DLD1 (cell line): Measurements from ENCODE around the gene PRKD1.

ENCODE experiments used
- in situ Hi-C: cut with HindIII; loops from 2 replicates; pipeline ENCODE4 v1.10.0; 2017; ENCODE audit warnings: low sequenced_read_pairs

Gene PRKD1

DNA sequence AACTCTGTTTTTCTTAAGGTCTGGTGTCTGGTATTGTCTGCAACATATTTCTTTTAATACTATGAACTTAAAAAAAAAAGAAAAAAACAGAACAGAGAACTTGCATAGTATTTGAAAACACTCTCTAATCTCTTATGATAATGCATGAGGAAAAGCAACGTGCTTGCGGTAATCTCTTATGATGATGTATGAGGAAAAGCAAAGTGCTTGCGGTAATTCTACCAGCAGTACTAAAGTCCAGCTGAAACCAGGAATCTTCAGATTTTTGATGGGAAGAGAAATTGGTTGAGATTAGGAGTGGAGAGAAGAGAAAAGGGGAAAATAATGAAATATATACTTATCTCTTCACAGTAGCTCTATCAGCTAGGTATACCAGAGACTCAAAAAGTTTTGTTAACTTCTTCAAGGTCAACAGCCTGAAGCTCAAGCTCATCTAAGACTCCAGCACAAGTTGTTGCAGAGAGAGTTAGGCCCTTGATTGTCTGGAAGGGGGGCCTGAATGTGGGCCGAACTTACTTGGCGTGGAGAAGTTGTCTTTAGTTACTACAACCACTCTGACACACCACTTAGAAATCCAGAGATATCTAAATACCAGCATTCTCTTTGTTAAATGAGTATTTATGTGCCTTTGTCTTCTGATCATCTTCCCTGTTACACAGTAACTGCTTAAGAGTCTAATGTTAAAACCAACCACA, 240.4 kb downstream of the PRKD1 start:
- in situ Hi-C loops, result no loop called here

DNA sequence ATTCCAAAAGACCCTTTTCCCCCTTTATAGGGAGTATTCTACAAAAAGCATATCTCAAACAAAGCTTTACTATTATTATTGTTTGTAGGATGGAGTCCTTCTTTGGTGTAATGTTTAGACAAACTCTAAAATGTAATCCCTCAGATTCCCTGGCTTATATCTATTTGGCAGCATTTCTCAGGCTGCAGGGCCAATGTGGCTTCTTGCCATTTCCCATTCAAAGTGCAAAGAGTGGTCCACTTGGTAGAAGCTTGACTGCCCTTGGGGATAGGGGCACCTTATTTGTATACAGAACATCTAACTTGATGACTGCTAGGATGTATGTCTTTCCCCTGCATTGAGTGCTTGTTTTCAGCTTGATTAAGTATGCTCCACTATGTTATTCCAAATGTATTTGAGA, 242.7 kb downstream of the PRKD1 start:
- in situ Hi-C loops, result no loop called here

DNA sequence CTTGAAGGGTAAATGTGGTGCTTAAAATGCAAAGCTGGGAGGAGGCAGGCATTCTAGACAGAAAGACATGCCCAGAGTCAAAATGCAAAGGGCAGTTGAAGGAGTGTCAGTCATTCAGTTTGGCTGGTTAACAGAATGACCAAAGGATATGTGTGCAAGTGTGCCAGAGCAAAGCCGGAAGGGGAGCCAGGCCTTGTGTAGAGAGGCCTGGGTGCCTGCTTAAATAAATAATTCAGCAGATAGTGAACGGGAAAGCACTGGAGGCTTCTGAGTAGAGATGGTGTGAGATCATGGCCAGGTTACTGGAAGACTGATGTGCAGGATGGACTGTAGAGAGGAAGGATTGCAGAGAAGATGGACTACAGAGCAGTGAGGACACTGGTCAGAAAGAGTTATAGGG, 244.9 kb downstream of the PRKD1 start:
- in situ Hi-C loops, result no loop called here

DNA sequence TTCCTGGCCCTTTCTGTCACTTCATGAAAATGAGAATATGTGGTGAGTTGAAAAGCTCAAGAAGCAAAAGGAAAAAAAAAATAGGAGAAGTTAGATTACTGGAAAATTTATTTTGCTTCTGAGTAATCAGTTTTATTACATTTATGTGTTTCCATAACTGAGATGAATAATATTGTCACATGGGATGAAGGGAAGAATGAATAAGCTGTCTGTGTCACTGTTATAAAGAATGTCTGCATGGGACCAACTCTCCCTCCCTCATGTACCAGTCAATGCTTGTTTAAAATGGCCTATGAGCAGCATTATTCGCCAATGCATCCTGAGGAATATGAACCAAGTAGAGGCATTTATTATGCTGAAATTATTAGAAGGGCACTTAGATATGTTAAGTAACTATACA, 246.3 kb downstream of the PRKD1 start:
- in situ Hi-C loops, result no loop called here

DNA sequence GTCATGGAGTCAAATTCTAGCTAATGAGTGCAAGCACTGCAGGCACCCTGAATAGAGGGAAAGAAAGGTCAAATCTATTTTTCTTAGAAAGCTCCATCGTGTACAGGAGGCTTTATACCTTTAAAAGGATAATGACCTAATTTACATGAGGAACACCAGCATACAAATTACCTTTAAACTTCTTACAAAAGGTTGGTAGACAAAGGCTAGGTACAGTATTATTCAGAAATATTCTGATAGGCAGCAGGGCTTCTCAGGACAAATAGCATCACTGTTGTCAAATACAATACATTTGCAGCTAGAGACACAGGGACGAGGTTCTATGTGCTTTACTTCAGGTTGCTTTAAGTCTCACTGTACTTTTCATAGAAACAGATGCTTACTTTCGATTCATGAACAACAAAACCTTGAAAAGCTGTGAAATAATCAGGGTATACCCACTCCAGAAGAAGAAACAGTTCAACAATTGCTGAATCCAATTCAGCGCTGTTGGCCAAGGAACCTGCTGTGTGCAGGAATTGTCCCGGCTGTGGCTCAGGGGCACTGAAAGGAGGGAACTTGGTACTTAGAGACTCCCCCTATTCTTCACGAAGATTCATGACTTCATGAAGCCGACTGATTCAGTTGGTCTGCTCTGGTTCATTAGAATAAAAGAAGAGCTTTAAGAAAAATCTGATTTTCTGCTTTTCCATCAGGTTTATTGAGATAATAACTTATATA, 252.9 kb downstream of the PRKD1 start:
- in situ Hi-C loops, result no loop called here

DNA sequence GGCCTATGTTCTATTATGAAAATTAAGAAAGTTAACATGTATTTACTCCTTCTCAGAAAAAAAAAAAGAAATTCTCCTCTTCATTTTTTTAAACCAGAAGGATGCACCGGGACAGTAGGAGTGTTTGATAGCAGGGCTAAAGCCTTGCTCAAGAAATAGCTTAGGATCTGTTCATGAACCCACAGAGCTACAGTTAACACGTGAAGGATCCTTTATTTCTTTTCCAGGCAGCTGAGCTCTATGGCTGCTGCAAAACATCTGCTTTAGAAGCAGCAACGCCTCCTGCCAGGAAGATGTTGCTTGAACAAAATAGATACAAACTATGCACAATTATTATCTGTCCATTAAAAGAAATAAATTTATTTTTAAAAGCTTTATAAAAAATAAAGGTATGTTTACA, 254.8 kb downstream of the PRKD1 start:
- in situ Hi-C loops, result no loop called here

DNA sequence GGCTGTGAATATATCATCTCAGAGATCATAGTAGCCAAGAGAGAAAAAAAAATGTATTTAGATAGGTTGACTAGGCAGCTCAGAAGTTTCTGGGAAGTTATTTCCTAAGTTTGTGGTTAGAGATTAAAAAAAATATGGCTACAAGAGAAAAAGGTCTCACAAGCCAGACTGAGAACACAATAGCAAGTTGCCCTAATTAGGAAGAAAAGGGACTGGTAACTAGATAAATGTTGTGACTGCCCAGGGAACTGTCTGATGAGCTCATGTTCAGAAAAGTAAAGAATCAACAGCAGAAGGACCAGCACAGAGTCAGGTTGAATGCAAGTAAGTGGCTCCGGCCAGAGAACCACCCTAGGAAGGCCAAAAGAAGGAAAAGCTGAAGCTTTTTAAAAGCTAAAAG, 256.6 kb downstream of the PRKD1 start:
- in situ Hi-C loops, result no loop called here

DNA sequence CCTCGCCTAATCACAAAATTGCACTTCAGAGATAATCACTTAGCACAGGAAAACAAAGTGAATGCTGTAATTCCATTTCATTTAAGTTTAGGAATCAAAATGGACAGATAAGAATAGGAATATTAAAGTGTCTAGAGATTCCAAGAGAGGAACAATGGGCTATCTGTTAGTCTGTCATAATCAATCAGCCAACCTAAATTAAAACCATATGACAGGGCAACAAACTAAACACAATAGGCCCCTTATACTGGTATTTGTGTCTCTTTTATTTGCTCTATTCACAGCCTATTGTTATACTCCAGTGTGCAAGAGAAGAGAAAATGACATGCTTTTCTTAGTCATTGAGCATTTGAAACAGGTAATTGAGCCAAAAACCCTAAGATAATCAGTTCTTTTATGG, 259.4 kb downstream of the PRKD1 start:
- in situ Hi-C loops, result no loop called here

DNA sequence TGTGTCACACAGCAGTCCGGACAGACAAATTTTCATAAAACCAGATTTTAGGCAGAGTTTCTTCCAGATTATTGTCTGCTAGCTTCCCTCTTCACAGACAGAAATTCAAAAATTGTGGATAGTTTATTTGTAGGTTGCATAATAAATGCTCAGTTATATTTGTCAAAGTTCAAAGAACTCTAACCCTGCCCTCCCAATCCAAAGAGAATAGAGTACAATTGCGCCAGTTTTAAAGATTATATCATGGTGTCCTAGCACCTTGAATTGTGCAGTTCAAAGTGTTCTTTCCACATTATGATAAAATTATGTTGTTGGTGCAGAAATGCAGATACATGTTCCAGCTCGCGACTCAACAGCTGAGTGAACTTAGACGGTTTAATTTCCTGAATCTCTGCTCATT, 263.1 kb downstream of the PRKD1 start:
- in situ Hi-C loops, result no loop called here

DNA sequence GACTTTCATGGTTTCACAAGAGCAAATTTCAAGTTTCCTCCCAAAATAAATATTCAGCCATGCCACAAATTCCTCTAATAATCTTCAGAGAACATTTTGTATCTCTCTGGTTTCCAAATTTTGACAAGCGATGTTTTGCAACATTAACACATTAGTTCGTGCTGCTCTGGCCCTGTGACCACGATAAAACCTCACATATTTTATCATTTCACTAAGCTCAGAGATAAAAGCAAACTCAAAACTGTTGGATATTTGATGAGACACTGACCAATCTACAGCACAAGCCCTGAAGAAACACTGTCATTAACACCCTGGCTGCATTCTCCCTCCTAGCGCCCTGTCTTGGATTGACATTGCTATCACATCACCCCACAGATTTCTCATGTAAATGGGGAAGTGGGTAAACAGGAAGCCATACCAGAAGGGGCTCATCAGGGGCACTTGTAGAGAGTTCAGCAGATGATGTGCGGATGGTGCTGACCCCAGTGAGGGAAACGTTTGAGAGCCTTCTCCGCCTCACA, 264.3 kb downstream of the PRKD1 start:
- in situ Hi-C loops, result no loop called here

DNA sequence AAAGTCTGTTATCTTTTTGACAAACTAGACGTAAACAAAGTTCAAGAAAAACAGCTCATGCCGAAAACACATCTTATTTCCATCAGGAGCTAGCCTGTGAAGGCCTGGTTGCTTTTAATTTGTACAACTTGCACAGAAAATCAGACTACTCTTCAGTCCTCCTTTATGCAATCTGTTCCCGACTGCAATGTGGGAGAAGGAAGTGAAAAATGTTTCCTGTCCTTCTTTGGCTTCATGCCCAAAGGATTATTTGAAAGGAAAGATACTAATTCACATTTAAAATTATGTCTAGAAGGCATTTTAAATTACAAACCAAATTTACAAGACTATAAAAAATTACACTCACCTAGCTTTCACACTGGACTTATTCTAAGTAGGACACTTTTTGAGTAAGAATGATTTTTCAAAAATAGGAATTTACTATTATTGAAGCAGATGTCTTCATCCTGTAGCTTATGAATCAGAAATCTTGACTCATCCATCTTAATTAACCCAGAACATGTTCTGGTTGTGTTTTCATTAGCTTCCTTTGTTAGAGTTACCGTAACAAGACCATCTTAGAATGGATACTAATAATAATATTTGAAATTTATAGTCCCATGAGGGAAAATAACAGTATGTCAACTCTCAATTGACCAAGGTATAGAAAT, 272.6 kb downstream of the PRKD1 start:
- in situ Hi-C loops, result no loop called here

DNA sequence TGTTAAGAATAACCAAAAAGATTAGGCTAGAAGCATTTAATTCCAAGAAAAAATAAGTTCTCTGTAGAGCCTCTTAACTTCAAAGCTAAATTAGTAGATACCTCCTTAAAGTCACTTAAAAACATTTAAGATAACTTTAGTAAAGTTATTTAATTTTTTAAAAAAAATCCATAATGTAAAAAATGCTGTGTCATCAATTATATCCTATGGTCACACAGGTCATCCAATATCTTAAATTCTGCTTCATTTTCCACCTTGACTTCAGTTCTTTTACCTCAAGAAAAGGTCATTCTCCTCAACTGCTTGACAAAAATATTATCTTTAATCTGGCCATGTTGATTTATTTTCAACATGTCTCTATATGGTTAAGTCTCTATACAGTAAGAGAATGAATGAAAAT, 274.3 kb downstream of the PRKD1 start:
- in situ Hi-C loops, result no loop called here

DNA sequence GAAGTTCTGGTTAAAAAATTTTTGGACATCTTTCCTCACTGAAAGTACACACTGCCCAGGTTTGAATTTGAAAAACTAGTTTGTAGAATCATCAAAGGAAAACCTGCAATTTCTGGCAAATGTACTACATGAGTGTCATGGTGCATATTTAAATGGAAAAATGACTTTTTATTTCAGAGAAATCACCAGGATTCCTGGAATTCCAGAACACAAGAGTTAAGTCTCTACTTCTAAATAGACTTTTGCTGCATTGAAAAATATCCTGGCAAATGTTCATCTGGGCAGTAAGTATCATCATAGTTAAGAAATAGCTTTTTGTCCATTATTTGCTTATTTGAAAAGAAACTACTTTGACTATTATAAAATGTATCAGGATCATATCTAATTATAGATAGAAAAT, 275.1 kb downstream of the PRKD1 start:
- in situ Hi-C loops, result no loop called here

DNA sequence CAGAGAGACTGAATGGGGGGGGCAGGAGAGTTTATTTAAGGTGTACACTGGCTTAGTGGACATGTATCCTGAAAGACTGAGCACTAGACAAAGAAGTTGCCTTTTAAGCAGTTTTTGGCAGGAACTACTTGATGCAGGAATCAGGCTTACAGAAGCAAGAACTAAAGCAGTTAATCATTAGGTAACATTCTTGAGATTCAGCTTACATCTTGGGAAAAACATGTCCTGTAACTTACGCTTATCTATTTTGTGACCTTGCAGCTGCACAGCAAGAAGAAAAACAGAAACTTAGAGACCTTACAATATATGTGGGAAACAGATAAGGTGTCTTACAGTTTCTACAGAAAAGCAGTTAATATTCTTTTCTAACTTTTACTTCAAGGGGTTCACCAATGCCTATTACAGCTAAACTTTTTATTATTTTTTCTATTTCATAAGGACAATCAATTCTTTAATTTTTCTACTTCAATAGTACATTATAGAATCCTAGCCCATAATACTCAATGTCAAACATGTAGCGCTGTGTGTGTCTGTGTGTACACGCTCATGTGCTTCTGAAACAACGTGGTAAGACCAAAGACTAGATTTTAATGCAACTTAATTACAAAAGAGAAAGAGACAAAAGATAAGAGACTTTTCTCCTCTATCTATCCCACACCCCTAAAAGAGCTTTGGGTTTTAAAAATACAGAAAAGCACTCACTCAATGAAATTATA, 276.9 kb downstream of the PRKD1 start:
- in situ Hi-C loops, result no loop called here

DNA sequence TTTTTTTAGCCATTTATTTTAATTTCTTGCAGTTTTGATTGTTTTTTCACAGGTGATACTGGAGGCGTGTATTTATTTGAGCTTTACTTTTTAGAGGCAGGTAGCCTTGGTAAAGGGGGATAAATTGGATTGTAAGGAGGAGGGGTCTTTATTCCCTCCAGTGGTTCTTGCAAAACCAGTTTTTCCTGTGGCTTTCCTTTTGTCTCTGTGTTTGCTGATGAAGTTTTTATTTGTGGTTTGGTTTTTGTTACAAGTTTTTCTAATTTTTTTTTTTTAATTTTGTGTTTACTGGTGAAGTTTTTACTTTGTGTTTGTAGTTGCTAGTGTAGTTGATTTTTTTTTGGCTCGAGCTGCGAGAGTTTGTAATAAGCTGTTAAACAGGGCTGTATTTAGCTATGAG, 278.5 kb downstream of the PRKD1 start:
- in situ Hi-C loops, result no loop called here

DNA sequence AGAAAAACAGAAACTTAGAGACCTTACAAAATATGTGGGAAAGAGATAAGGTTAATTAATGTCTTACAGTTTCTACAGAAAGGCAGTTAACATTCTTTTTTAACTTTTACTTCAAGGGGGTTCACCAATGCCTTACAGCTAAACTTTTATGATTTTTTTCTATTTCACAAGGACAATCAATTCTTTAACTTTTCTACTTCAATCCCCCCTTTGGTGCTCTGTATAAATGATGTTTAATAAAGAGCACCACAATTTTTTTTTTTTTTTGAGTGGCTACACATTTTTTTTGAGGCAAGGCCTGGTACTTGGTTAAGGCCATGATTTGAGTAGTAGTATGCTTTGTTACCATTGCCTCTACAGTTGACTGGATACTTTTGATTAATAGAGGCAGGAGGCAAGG, 279.6 kb downstream of the PRKD1 start:
- in situ Hi-C loops, result no loop called here

DNA sequence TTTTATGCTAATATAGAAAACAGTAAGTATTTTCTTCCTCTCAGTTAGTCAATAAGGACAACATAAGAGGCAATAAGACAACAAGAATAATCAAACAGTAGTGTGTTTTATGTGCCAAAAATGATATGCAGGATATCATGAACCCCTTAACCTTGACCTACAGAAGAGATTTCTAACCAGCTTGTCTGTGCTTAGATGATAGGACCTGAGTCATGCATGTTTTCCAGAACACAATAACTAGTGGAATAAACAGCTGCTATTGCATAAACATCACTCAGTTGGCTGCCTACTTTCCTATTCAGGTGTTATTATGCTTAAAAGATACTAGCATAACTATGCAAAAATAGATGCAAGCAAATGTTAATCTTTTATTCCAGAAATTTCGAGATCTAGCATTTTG, 282.5 kb downstream of the PRKD1 start:
- in situ Hi-C loops, result no loop called here

DNA sequence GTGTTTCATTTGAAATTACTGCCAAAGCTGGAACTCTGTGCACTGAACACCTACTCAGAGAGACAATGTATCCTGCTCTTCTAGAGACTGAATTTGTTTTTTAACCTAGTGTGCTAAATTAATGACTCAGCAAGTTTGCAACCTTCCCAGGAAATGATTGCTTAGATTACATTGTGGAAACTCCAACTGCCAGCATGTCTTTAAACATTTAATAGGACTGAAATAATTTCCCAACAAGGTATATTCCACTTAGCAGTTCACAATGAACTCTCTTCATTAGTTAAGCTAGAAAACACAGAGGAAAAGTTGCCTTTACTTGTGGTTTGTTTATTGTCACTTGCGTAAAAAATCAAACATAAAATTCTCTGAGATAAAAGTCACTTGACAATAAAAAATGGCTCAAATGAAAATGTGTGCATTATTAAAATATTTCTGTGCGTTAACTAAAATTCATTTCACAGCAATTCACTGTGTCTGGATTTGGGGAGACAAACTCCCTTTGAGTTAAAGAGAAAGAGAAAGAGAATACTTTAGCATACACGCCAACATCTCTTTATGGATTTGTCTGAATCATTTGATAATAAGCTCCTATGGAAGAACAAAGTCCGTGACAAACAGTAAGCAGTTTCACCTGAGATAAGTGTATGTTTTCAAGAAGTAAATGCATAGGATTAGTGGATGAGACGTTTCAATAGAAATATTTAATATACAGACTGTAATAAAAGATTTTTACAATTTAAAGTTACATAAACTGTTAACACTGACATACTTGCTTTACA, 284.0 kb downstream of the PRKD1 start:
- in situ Hi-C loops, result no loop called here

DNA sequence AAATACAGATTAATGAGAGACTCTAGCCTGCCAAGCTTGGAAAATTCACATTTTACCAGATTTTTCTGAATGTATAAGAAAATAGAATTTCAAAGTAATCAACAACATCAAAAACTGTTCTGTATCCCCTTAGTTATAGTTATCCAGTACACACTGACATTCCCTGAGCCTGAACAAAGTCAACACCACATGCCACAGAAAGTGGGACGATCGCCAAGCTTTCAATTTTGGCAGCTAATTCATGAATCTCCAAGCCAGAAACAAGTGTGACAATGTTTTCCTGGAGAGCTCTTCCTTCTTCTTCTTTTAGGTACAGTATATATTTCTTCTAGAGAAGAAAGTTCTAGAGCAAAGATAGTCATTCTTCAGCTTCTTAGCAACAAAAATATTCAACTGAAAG, 290.2 kb downstream of the PRKD1 start:
- in situ Hi-C loops, result no loop called here

DNA sequence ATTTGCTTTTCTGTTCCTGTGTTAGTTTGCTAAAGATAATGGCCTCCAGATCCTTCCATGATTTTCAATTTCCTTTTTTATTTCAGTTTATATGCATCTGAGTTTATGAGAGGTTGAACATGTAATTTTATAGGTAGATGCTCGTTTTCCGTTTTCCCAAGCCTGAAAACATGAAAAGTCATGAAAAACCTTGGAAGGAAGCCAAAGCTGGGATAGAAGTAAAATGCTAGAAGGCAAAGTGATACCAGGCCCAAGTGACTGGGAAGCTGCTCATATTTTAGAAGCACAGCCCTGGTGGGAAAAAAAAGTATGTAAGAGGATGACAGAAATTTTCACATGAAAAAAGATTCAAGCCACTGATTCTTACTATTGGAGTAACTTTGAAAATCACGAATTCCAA, 290.8 kb downstream of the PRKD1 start:
- in situ Hi-C loops, result no loop called here
